Heart left ventricle (tissue), 13 donors: Measurements from ENCODE around the gene NPM3.

ENCODE experiments used
- CTCF ChIP-seq, 12 donors: fragments of 200-600 bp; sonication (generic) in 4 of 12; IDR thresholded peaks; one replicate each; pipeline versions ENCODE4 v1.5.0 to v1.8.0; 2018 to 2022; ENCODE audit warnings: antibody characterized with exemption in 12 of 12, mild to moderate bottlenecking in 5 of 12
- POLR2A ChIP-seq, 2 donors: fragments of 450-650 bp; IDR thresholded peaks; one replicate each; pipeline ENCODE4 v1.6.1; 2017; ENCODE audit warnings: antibody characterized with exemption in 2 of 2, mild to moderate bottlenecking in 2 of 2, moderate library complexity in 2 of 2
- donor health status: ischemic (EF 13 %, LVEDD 7.1; RV severe dilation, severe dysfunction).
- donor health status: DM: no; HTN: yes; CAD: no.
- donor health status: DM: no; HTN: no; CAD: no.
- donor health status: ischemic (EF 25% LVEDD 6.9; RV normal size, moderate dysfunction).
- donor health status: ischemic (EF 25% LVEDD 5.7; RV mildly dilated, moderate dysfunction).
- donor health status: ischemic (EF 35%, LVEDD 5.7; RV mildly dilated, moderate dysfunction).
- donor health status: nonischemic (EF 11% LVEDD 7.7; RV severe dilation, severe dysfunction).
- donor health status: DM: yes; HTN: yes; CAD: no.
- donor health status: PGD.
- donor health status: ischemic (EF 29% LVEDD 5.4; RV normal size, mild dysfunction).
- donor health status: nonischemic (EF 23%, LVEDD 6.1; RV moderate dilation, normal function).

- TF ChIP-seq CTCF (IDR thresholded peaks at IDR 0.05) (no peak), POLR2A (IDR thresholded peaks at IDR 0.05) (no peak)
Measured at GRCh38 chr10:101789686-101790085, 6.4 kb upstream of the NPM3 start.
